ENCODE results near the gene PLCB3. TPM values are rescaled to one million over a fixed set of nuclear protein-coding genes. Genes with fewer than 3 reads are reported as not detected.
"Not testable (repeated sequence)": the region's sequence is repeated elsewhere in the genome, so short reads cannot be mapped to it uniquely, and the experiment has no call there.

The PLCB3 gene
- total and polyA plus RNA-seq, 2 experiments from 2014 or later, result 10.6 to 24.7 TPM

DNA sequence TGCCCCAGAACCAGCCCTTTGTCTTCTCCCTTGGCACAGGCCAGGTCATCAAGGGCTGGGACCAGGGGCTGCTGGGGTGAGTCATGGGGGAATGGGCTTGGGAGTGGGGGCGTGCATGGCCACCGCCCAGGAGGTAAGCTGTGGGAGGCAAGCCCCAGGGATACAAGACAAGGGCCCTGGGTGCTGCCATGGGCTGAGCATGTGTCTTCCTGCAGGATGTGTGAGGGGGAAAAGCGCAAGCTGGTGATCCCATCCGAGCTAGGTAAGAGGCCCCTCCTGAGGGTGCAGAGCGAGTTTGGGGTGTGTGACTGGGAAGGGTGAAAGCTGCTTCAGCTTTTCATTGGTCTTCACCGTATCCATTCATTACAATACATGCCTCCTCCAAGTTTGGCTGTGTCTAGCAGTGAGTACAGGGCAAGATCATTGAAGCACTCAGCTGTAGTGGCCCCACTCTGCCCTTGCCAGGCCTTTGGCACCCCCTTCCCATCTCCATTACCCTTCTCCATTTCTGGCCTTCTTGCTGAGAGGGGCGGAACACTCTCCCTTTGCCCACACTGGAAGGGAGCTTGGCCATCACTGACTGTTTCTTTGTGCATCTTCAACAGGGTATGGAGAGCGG is 8.0 kb upstream of the PLCB3 start:
- Histone ChIP-seq H3K9me3 (ENCODE audit: low read depth) (no peaks in the 10 kb centered on the region), H3K27me3 (no peaks in the 10 kb centered on the region), H3K4me1 (ENCODE audit: low read depth) (peaks cover 11% of the 10 kb centered on the region), H3K4me3 (no peak overlapping the region), H3K36me3 (peaks cover 1% of the 10 kb centered on the region), H3K27ac (no peak overlapping the region)
- no peak for DNase-seq (ENCODE audit: low read depth in 1 of 2, low spot score in 1 of 2)
- TF ChIP-seq, protein P1, sequence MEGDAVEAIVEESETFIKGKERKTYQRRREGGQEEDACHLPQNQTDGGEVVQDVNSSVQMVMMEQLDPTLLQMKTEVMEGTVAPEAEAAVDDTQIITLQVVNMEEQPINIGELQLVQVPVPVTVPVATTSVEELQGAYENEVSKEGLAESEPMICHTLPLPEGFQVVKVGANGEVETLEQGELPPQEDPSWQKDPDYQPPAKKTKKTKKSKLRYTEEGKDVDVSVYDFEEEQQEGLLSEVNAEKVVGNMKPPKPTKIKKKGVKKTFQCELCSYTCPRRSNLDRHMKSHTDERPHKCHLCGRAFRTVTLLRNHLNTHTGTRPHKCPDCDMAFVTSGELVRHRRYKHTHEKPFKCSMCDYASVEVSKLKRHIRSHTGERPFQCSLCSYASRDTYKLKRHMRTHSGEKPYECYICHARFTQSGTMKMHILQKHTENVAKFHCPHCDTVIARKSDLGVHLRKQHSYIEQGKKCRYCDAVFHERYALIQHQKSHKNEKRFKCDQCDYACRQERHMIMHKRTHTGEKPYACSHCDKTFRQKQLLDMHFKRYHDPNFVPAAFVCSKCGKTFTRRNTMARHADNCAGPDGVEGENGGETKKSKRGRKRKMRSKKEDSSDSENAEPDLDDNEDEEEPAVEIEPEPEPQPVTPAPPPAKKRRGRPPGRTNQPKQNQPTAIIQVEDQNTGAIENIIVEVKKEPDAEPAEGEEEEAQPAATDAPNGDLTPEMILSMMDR (IDR thresholded peaks at IDR 0.05; ENCODE audit: low read depth, low read length), result no peak

DNA sequence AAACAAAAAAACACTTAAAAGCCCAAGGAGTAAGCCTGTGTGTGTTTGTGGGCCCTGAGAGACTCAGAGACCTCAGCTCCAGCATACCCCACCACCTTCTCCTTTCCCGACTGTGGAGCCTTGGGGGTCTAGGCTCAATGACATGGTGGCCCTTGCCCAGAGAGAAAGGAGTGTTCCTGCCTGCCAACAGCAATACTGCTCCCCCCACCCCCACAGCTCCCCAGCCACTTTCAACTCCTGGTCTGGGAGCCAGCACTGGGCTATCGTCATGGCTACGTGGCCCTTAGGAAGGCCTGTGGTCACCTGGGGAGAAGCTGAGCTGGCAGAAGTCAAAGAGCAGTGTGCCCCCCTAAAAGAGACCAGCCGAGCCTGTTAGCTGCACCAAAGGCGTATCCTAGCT is 7.2 kb upstream of the PLCB3 start:
- Histone ChIP-seq H3K27me3 (no peaks in the 10 kb centered on the region), H3K9me3 (ENCODE audit: low read depth) (no peaks in the 10 kb centered on the region), H3K4me3 (no peak overlapping the region), H3K27ac (no peak overlapping the region), H3K36me3 (no peaks in the 10 kb centered on the region), H3K4me1 (ENCODE audit: low read depth) (peaks cover 11% of the 10 kb centered on the region)
- no peak for DNase-seq (ENCODE audit: low read depth in 1 of 2, low spot score in 1 of 2)
- TF ChIP-seq, protein P1 (IDR thresholded peaks at IDR 0.05; ENCODE audit: low read depth, low read length), result no peak

DNA sequence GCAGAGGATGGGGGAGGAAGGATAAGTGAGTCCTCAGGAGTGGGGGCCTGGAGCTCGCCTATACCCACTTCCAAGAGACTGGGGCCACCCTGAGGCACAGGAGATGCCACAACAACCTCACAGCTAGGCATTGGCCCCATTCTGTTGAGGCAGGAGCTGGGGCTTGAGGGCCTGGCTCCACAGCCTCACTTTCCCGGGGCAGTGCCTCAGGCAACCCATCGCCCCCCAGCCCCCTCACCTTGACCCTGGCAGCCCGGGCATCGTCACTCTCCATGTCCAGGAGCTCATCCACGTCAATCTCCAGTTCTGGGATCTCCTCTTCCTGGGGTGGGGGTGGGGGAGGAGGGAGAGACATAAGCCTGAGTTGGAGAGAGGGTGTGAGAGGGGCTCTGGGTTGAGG is 6.4 kb upstream of the PLCB3 start:
- Histone ChIP-seq H3K4me1 (ENCODE audit: low read depth) (peaks cover 9% of the 10 kb centered on the region), H3K27ac (peak overlapping the region; percentile 26), H3K36me3 (no peaks in the 10 kb centered on the region), H3K27me3 (no peaks in the 10 kb centered on the region), H3K4me3 (no peak overlapping the region), H3K9me3 (ENCODE audit: low read depth) (no peaks in the 10 kb centered on the region)
- no peak for DNase-seq (ENCODE audit: low read depth in 1 of 2, low spot score in 1 of 2)
- TF ChIP-seq, protein P1 (IDR thresholded peaks at IDR 0.05; ENCODE audit: low read depth, low read length), result no peak

DNA sequence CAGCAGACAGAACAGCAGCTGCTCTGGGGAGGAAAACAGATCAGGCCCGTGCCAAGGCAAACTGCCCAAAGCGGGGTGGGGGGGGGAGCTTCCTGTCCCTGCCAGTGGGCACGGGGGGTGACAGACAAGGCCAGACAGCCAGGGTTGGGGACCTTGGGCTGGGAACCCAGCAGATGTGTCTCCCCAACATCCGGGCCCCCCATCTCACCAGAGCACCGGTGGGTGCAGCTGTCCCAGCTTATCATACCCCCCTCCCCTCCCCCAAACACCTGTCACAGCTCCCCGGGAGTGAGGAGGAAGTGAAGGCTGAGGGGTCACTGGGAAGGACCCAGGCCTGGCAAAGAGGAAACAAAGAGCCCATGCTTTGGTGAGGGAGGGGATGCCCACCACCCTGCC is 5.9 kb upstream of the PLCB3 start:
- TF ChIP-seq, protein P1 (IDR thresholded peaks at IDR 0.05; ENCODE audit: low read depth, low read length), result no peak
- no peak for DNase-seq (ENCODE audit: low read depth in 1 of 2, low spot score in 1 of 2)
- Histone ChIP-seq H3K9me3 (ENCODE audit: low read depth) (no peaks in the 10 kb centered on the region), H3K4me1 (ENCODE audit: low read depth) (peaks cover 5% of the 10 kb centered on the region), H3K27me3 (no peaks in the 10 kb centered on the region), H3K36me3 (no peaks in the 10 kb centered on the region), H3K27ac (peak overlapping the region; percentile 26), H3K4me3 (peak overlapping the region; percentile 48)

DNA sequence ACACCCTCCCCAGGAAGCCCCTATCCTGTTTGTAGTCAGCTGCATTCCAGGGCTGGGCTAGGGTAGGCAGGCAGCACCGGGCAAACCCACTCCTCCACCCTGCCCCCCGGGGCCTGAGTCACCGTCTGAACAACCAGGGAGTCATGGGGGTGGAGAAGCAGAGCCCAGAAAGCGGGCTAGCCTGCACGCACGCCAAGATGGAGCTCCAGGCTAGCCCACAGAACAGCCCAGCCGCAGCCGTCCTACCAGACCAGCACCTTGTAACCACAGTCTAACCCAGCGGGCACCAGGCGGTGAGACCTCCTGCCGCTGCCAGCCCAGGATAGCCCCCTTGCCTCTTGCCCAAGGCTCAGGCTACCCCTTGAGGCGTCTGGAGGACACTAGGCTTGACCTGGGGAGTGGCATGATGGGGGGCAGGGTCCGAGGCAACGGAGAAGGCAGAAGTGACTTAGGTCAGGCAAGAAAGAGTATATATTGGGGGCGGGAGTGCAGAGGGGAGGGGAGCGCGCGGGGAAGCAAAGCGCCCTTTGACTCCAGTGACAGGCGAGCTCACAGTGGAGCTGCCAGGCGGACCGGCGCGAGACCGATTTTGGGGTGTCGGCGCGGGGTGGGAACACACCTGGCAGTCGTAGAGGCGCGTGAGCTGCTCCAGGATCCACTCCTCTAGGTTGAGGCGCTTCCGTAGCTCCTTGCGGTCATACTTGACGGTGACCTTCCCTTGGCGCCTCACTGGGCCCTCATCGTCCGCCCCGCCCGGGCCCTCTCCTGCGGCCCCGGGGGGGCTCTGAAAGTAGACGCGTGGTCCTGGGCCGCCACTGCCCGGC is 5.3 kb upstream of the PLCB3 start:
- no peaks in the 10 kb centered on the region for H3K36me3 ChIP-seq
- H3K4me1 ChIP-seq (ENCODE audit: low read depth), result peaks cover 5% of the 10 kb centered on the region
- H3K27me3 ChIP-seq, result no peaks in the 10 kb centered on the region
- peak in 1 of 2 donors; percentile 79 for DNase-seq (ENCODE audit: low read depth in 1 of 2, low spot score in 1 of 2)
- TF ChIP-seq, protein P1 (IDR thresholded peaks at IDR 0.05; ENCODE audit: low read depth, low read length), result no peak
- H3K9me3 ChIP-seq (ENCODE audit: low read depth), result no peaks in the 10 kb centered on the region
- peak overlapping the region; percentile 48 for H3K4me3 ChIP-seq
- H3K27ac ChIP-seq, result peak overlapping the region; percentile 38

DNA sequence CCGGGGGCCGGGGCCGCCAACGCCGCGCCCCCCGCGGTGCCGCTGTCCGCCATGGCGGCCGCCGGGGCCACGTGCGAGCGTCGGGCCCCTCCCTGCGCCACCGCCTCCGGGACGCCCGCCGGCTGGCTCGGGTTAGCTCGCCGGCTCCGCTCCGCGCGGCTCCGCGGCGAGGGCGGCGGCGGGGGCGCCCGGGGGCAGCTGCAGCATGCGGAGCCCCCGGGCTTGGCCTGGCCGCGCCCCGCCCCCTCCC is 4.8 kb upstream of the PLCB3 start:
- H3K27ac ChIP-seq; H3K27me3 ChIP-seq; H3K4me1 ChIP-seq (ENCODE audit: low read depth); H3K36me3 ChIP-seq; H3K9me3 ChIP-seq (ENCODE audit: low read depth); DNase-seq (ENCODE audit: low read depth in 1 of 2, low spot score in 1 of 2): not testable (repeated sequence)
- peak overlapping the region; percentile 48 for H3K4me3 ChIP-seq

All from cardiac muscle cell (in vitro differentiated cells and primary cell).